SIG-M5 treated with dmso at 0.1 percent for 504 hours (cell line): ENCODE data around the gene NKX1-1.

Source experiments
- DNase-seq: peaks from one replicate; lab custom pipeline; 2025; ENCODE audit not compliant: unreplicated experiment; lab: John Stamatoyannopoulos, UW

The NKX1-1 gene

GRCh38 chr4:1362046-1362445, 44.2 kb downstream of the NKX1-1 start:
- no peak for DNase-seq

DNA sequence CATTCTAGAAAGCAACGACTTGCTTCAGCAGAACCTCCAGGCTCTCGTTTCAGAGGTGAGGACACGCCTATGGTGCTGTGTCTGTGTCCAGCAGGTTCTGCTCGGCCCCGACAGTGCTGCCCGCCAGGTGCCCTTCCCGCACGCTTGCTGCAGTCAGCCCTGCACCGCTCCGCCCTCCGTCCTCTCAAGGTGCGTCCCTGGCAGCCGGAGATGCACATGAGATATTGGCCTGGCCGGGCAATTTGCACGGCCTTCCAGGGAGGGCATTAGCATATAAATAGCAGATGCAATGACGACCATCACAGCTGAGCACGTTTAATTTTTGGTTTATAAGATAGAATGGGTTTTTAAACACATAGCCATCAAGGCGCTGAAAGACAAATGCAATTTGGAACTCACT, 44.8 kb downstream of the NKX1-1 start:
- no peak for DNase-seq

GRCh38 chr4:1360423-1361283, 45.6 kb downstream of the NKX1-1 start:
- DNase-seq = no peak

DNA sequence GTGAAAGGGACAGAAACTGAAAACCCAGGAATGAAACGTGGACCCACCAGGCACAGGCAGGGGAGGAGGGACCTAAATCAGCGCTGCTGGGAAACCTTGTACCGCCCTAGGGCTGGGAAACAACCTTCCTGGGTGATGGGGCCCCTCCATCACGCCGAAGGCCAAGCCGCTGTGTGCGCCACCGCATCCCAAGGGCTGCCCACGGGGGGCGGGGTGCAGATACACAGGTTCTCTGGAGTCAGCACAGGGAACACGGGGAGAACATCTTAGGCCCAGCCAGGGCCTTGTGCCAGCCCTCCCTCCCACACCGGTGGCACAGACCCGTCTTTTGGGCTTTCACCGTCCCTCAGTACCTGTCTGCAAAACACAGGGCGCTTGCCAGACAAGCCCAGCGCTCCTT, 46.3 kb downstream of the NKX1-1 start:
- no peak for DNase-seq

- no peak for DNase-seq
Measured at GRCh38 chr4:1359144-1359501, 47.1 kb downstream of the NKX1-1 start.

GRCh38 chr4:1358421-1359143, 47.7 kb downstream of the NKX1-1 start:
- DNase-seq = no peak

DNA sequence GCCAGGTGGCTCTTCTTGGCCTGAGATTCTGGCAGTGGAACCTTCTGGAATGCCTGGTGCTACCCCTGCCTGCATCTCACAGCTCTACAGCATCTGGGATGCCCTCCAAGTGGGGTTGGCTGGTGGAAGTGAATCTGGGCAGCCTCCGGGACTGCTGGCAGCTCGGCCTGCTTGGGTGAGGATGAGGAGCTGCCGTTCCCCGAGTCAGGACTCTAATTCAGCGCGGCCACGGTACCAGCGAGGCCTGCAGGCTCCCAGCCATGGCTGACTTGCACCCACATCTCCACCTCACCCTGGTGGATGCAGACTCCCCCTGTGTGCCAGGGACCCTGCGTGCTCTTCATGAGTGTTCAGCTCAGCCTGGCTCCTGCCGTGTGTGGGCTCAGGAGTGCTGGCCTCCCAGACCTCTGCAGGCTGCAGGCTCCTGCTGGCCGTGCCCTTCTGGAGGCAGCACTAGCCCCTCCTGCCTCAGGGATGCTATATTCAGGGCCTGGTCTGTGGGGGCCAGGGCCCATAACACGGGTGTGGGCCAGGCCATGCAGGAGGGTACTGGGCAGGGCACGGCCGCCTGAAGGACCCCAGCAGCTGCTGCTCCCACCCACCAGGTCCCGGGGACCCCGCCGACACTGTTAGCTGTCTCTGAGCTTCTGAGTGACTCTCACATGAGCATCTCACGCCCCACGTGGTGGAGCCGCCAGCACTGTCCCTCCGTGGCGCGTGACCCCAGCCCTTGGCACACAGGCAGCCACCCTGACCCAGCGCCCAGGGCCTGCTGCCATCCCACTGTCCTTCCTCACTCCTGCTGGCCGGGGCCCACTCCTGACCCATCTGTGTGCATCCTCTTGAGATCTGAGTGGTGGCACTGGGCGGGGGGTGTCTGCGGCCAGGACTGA, 48.6 kb downstream of the NKX1-1 start:
- DNase-seq = no peak

GRCh38 chr4:1356181-1356998, 49.9 kb downstream of the NKX1-1 start:
- DNase-seq = peak; percentile 35

- no peak for DNase-seq
Measured at GRCh38 chr4:1355378-1355777, 50.9 kb downstream of the NKX1-1 start.

DNA sequence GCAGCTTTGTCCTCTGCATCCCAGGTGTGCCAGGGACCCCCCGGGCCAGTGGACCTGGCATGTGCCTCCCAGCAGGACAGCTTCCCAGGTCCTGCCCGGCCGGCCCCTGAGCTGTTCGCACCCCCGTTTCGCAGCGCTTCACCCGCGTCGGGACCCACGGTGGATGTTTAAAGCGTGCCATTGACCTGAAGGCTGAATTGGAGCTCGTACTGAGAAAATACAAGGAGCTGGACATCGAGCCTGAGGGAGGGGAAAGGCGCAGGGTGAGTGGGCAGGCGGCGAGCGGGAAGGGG, 51.3 kb downstream of the NKX1-1 start:
- no peak for DNase-seq

DNA sequence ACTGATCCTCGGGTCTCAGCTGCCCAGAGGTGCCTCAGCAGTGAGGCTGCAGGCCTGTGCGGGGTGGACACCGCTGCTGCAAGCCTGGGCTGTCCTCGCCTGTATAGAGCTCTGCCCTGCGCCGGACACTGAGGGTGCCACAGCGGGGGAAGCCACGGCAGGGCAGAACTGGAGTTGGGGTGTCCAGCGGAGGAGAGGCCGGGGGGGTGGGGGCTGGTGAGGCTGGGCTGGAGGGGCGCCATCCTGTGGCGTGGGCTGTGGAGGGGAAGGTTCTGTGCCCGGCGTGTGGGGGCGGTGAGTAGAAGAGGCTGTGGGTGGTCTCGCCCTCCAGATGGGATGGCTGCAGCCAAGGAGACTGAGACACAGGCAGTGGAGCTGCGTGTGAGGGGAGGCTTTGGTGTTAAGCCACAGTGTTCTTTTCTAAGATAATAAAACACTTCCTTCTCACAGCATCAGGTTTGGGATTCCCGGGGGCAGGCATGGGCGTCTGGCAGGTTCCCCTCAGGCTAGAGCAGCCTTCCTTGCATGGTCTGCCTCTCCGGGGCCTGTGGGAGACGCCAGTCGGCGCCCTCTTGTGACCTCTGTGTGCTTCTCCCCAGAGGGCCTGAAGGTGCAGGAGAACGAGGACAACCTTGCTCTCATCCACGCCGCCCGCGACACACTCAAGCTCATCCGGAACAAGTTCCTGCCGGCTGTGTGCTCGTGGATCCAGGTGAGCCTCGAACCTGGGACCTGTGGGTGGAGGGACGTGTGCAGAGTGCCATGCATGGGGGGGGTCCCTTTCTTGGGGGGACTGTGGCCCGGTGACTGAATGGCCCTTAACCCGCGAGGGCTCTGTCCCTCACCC, 51.9 kb downstream of the NKX1-1 start:
- DNase-seq = no peak

GRCh38 chr4:1353186-1354055, 52.8 kb downstream of the NKX1-1 start:
- no peak for DNase-seq
